Measurements from ENCODE around the gene XKRX.

Gene XKRX

GRCh38 chrX:100928660-100929613, at the start of gene XKRX:
XKRX (minus strand) TSS chrX:100928917; CDS start chrX:100928304, 613 bp downstream.
- in situ Hi-C loops (cut with MboI; ENCODE audit: low sequenced_read_pairs), result no loop called here

- in situ Hi-C loops (cut with MboI; ENCODE audit: low sequenced_read_pairs), result no loop called here
Measured at GRCh38 chrX:100976211-100976610, 47.5 kb upstream of the XKRX start.

GRCh38 chrX:100975212-100975611, 46.5 kb upstream of the XKRX start:
- in situ Hi-C loops (cut with MboI; ENCODE audit: low sequenced_read_pairs), result no loop called here

- in situ Hi-C loops (cut with MboI; ENCODE audit: low sequenced_read_pairs), result no loop called here
Measured at GRCh38 chrX:100973411-100973810, 44.7 kb upstream of the XKRX start.

GRCh38 chrX:100969936-100970335, 41.2 kb upstream of the XKRX start:
- in situ Hi-C loops (cut with MboI; ENCODE audit: low sequenced_read_pairs), result no loop called here

- in situ Hi-C loops (cut with MboI; ENCODE audit: low sequenced_read_pairs), result no loop called here
Measured at GRCh38 chrX:100969408-100969807, 40.7 kb upstream of the XKRX start, which contains the start of gene ARL13A. ARL13A (plus strand) TSS chrX:100969708; CDS start chrX:100973690, 3,982 bp downstream.

- in situ Hi-C loops (cut with MboI; ENCODE audit: low sequenced_read_pairs), result no loop called here
Measured at GRCh38 chrX:100964362-100964761, 35.6 kb upstream of the XKRX start.

- in situ Hi-C loops (cut with MboI; ENCODE audit: low sequenced_read_pairs), result no loop called here
Measured at GRCh38 chrX:100962811-100963210, 34.1 kb upstream of the XKRX start.

- in situ Hi-C loops (cut with MboI; ENCODE audit: low sequenced_read_pairs), result no loop called here
Measured at GRCh38 chrX:100948557-100948956, 19.8 kb upstream of the XKRX start.

- in situ Hi-C loops (cut with MboI; ENCODE audit: low sequenced_read_pairs), result no loop called here
Measured at GRCh38 chrX:100946299-100946927, 17.7 kb upstream of the XKRX start.

- in situ Hi-C loops (cut with MboI; ENCODE audit: low sequenced_read_pairs), result no loop called here
Measured at GRCh38 chrX:100944601-100945000, 15.9 kb upstream of the XKRX start.

- in situ Hi-C loops (cut with MboI; ENCODE audit: low sequenced_read_pairs), result no loop called here
Measured at GRCh38 chrX:100939333-100939732, 10.6 kb upstream of the XKRX start.

GRCh38 chrX:100935767-100936166, 7.0 kb upstream of the XKRX start:
- in situ Hi-C loops (cut with MboI; ENCODE audit: low sequenced_read_pairs), result no loop called here

- in situ Hi-C loops (cut with MboI; ENCODE audit: low sequenced_read_pairs), result no loop called here
Measured at GRCh38 chrX:100931925-100932285, 3.2 kb upstream of the XKRX start.

- in situ Hi-C loops (cut with MboI; ENCODE audit: low sequenced_read_pairs), result no loop called here
Measured at GRCh38 chrX:100931218-100931924, 2.7 kb upstream of the XKRX start.

GRCh38 chrX:100926453-100926852, 2.3 kb downstream of the XKRX start:
- in situ Hi-C loops (cut with MboI; ENCODE audit: low sequenced_read_pairs), result no loop called here

- in situ Hi-C loops (cut with MboI; ENCODE audit: low sequenced_read_pairs), result no loop called here
Measured at GRCh38 chrX:100924375-100924774, 4.3 kb downstream of the XKRX start.

- in situ Hi-C loops (cut with MboI; ENCODE audit: low sequenced_read_pairs), result no loop called here
Measured at GRCh38 chrX:100915562-100915961, 13.2 kb downstream of the XKRX start.

- in situ Hi-C loops (cut with MboI; ENCODE audit: low sequenced_read_pairs), result no loop called here
Measured at GRCh38 chrX:100913111-100913510, 15.6 kb downstream of the XKRX start.

GRCh38 chrX:100911731-100912130, 17.0 kb downstream of the XKRX start:
- in situ Hi-C loops (cut with MboI; ENCODE audit: low sequenced_read_pairs), result no loop called here

GRCh38 chrX:100905620-100906019, 23.1 kb downstream of the XKRX start:
- in situ Hi-C loops (cut with MboI; ENCODE audit: low sequenced_read_pairs), result no loop called here
